ENCODE results near the gene MINDY4. TPM values are rescaled to one million over a fixed set of nuclear protein-coding genes. Genes with fewer than 3 reads are reported as not detected.

Gene MINDY4
- total RNA-seq, 2 donors from 2014 or later: 1.6 to 1.8 TPM

GRCh38 chr7:30888747-30889146, 117.5 kb downstream of the MINDY4 start:
- Mint-ChIP-seq H3K36me3 (ENCODE audit: low read depth) (peaks cover 2% of the 10 kb centered on the region), H3K27ac (no peak overlapping the region), H3K4me3 (no peak overlapping the region), H3K4me1 (peaks cover 3% of the 10 kb centered on the region), H3K27me3 (peaks cover 15% of the 10 kb centered on the region)
- DNase-seq (no peak), ATAC-seq (no peak)
- no peaks in the 10 kb centered on the region for H3K9me3 ChIP-seq (ENCODE audit: control insufficient read depth, low read length, poor library complexity, severe bottlenecking)

GRCh38 chr7:30890226-30890625, 119.0 kb downstream of the MINDY4 start:
- DNase-seq (no peak), ATAC-seq (no peak)
- Mint-ChIP-seq H3K36me3 (ENCODE audit: low read depth) (peaks cover 2% of the 10 kb centered on the region), H3K4me3 (no peak overlapping the region), H3K4me1 (no peaks in the 10 kb centered on the region), H3K27me3 (peaks cover 29% of the 10 kb centered on the region), H3K27ac (no peak overlapping the region)
- H3K9me3 ChIP-seq (ENCODE audit: control insufficient read depth, low read length, poor library complexity, severe bottlenecking): no peaks in the 10 kb centered on the region

GRCh38 chr7:30893357-30893756, 122.1 kb downstream of the MINDY4 start:
- peaks cover 4% of the 10 kb centered on the region for H3K4me1 Mint-ChIP-seq
- peaks cover 2% of the 10 kb centered on the region for H3K36me3 Mint-ChIP-seq (ENCODE audit: low read depth)
- no peak for ATAC-seq
- no peak overlapping the region for H3K4me3 Mint-ChIP-seq
- H3K9me3 ChIP-seq (ENCODE audit: control insufficient read depth, low read length, poor library complexity, severe bottlenecking): no peaks in the 10 kb centered on the region
- DNase-seq: no peak
- peaks cover 43% of the 10 kb centered on the region for H3K27me3 Mint-ChIP-seq
- H3K27ac Mint-ChIP-seq: no peak overlapping the region

- Mint-ChIP-seq H3K4me3 (no peak overlapping the region), H3K36me3 (ENCODE audit: low read depth) (peaks cover 2% of the 10 kb centered on the region), H3K27ac (no peak overlapping the region), H3K27me3 (peaks cover 43% of the 10 kb centered on the region), H3K4me1 (peaks cover 4% of the 10 kb centered on the region)
- H3K9me3 ChIP-seq (ENCODE audit: control insufficient read depth, low read length, poor library complexity, severe bottlenecking): no peaks in the 10 kb centered on the region
- no peak for ATAC-seq
- DNase-seq: no peak
Measured at GRCh38 chr7:30894009-30894408, 122.8 kb downstream of the MINDY4 start.

- no peak for ATAC-seq
- no peak overlapping the region for H3K27ac Mint-ChIP-seq
- peaks cover 2% of the 10 kb centered on the region for H3K36me3 Mint-ChIP-seq (ENCODE audit: low read depth)
- no peak for DNase-seq
- no peak overlapping the region for H3K4me3 Mint-ChIP-seq
- peaks cover 43% of the 10 kb centered on the region for H3K27me3 Mint-ChIP-seq
- no peaks in the 10 kb centered on the region for H3K9me3 ChIP-seq (ENCODE audit: control insufficient read depth, low read length, poor library complexity, severe bottlenecking)
- H3K4me1 Mint-ChIP-seq: peaks cover 4% of the 10 kb centered on the region
Measured at GRCh38 chr7:30894866-30895605, 123.8 kb downstream of the MINDY4 start.

GRCh38 chr7:30896036-30896435, 124.8 kb downstream of the MINDY4 start:
- Mint-ChIP-seq H3K27ac (no peak overlapping the region), H3K4me1 (peaks cover 4% of the 10 kb centered on the region), H3K4me3 (no peak overlapping the region), H3K36me3 (ENCODE audit: low read depth) (peaks cover 2% of the 10 kb centered on the region), H3K27me3 (peaks cover 44% of the 10 kb centered on the region)
- H3K9me3 ChIP-seq (ENCODE audit: control insufficient read depth, low read length, poor library complexity, severe bottlenecking): no peaks in the 10 kb centered on the region
- ATAC-seq: no peak
- DNase-seq: no peak

- H3K27ac Mint-ChIP-seq: no peak overlapping the region
- H3K4me3 Mint-ChIP-seq: no peak overlapping the region
- H3K4me1 Mint-ChIP-seq: peaks cover 4% of the 10 kb centered on the region
- peaks cover 47% of the 10 kb centered on the region for H3K27me3 Mint-ChIP-seq
- H3K9me3 ChIP-seq (ENCODE audit: control insufficient read depth, low read length, poor library complexity, severe bottlenecking): no peaks in the 10 kb centered on the region
- H3K36me3 Mint-ChIP-seq (ENCODE audit: low read depth): peaks cover 2% of the 10 kb centered on the region
- ATAC-seq (no peak), DNase-seq (no peak)
Measured at GRCh38 chr7:30896783-30897637, 125.8 kb downstream of the MINDY4 start.

GRCh38 chr7:30897770-30898169, 126.6 kb downstream of the MINDY4 start:
- Mint-ChIP-seq H3K27ac (no peak overlapping the region), H3K4me1 (peaks cover 4% of the 10 kb centered on the region), H3K36me3 (ENCODE audit: low read depth) (no peaks in the 10 kb centered on the region), H3K27me3 (peaks cover 40% of the 10 kb centered on the region), H3K4me3 (no peak overlapping the region)
- DNase-seq: no peak
- no peaks in the 10 kb centered on the region for H3K9me3 ChIP-seq (ENCODE audit: control insufficient read depth, low read length, poor library complexity, severe bottlenecking)
- ATAC-seq: no peak

- Mint-ChIP-seq H3K27ac (no peak overlapping the region), H3K27me3 (peaks cover 35% of the 10 kb centered on the region), H3K4me3 (no peak overlapping the region), H3K4me1 (peaks cover 4% of the 10 kb centered on the region), H3K36me3 (ENCODE audit: low read depth) (no peaks in the 10 kb centered on the region)
- ATAC-seq (no peak), DNase-seq (no peak)
- no peaks in the 10 kb centered on the region for H3K9me3 ChIP-seq (ENCODE audit: control insufficient read depth, low read length, poor library complexity, severe bottlenecking)
Measured at GRCh38 chr7:30898411-30898810, 127.2 kb downstream of the MINDY4 start.

GRCh38 chr7:30899066-30899465, 127.8 kb downstream of the MINDY4 start:
- ATAC-seq (no peak), DNase-seq (no peak)
- H3K4me3 Mint-ChIP-seq: no peak overlapping the region
- peaks cover 4% of the 10 kb centered on the region for H3K4me1 Mint-ChIP-seq
- H3K36me3 Mint-ChIP-seq (ENCODE audit: low read depth): no peaks in the 10 kb centered on the region
- no peaks in the 10 kb centered on the region for H3K9me3 ChIP-seq (ENCODE audit: control insufficient read depth, low read length, poor library complexity, severe bottlenecking)
- peaks cover 29% of the 10 kb centered on the region for H3K27me3 Mint-ChIP-seq
- no peak overlapping the region for H3K27ac Mint-ChIP-seq

GRCh38 chr7:30899630-30900029, 128.4 kb downstream of the MINDY4 start:
- Mint-ChIP-seq H3K4me3 (no peak overlapping the region), H3K4me1 (peaks cover 4% of the 10 kb centered on the region), H3K27me3 (peaks cover 23% of the 10 kb centered on the region), H3K27ac (no peak overlapping the region), H3K36me3 (ENCODE audit: low read depth) (no peaks in the 10 kb centered on the region)
- no peak for DNase-seq
- H3K9me3 ChIP-seq (ENCODE audit: control insufficient read depth, low read length, poor library complexity, severe bottlenecking): no peaks in the 10 kb centered on the region
- ATAC-seq: no peak

GRCh38 chr7:30900053-30900452, 128.8 kb downstream of the MINDY4 start:
- no peaks in the 10 kb centered on the region for H3K9me3 ChIP-seq (ENCODE audit: control insufficient read depth, low read length, poor library complexity, severe bottlenecking)
- DNase-seq: no peak
- no peak overlapping the region for H3K27ac Mint-ChIP-seq

GRCh38 chr7:30900803-30901362, 129.7 kb downstream of the MINDY4 start:
- H3K36me3 Mint-ChIP-seq (ENCODE audit: low read depth): no peaks in the 10 kb centered on the region
- H3K4me1 Mint-ChIP-seq: no peaks in the 10 kb centered on the region
- no peak overlapping the region for H3K27ac Mint-ChIP-seq
- DNase-seq: no peak
- H3K4me3 Mint-ChIP-seq: no peak overlapping the region
- H3K27me3 Mint-ChIP-seq: peaks cover 11% of the 10 kb centered on the region
- no peaks in the 10 kb centered on the region for H3K9me3 ChIP-seq (ENCODE audit: control insufficient read depth, low read length, poor library complexity, severe bottlenecking)
- ATAC-seq: no peak

More at GRCh38 chr7:30900053-30900452, 128.8 kb downstream of the MINDY4 start:
- no peaks in the 10 kb centered on the region for H3K36me3 Mint-ChIP-seq (ENCODE audit: low read depth)
- peaks cover 19% of the 10 kb centered on the region for H3K27me3 Mint-ChIP-seq
- no peak overlapping the region for H3K4me3 Mint-ChIP-seq
- H3K4me1 Mint-ChIP-seq: peaks cover 4% of the 10 kb centered on the region
- ATAC-seq: no peak
